ENCODE results near the gene REEP1. TPM values are rescaled to one million over a fixed set of nuclear protein-coding genes. Genes with fewer than 3 reads are reported as not detected.

The REEP1 gene
- total and polyA plus RNA-seq, 9 of the 15 experiments (the other 6 are each of a cell fraction or from before 2014, with no cell fraction given): 0.11 to 0.67 (median 0.13) TPM

DNA sequence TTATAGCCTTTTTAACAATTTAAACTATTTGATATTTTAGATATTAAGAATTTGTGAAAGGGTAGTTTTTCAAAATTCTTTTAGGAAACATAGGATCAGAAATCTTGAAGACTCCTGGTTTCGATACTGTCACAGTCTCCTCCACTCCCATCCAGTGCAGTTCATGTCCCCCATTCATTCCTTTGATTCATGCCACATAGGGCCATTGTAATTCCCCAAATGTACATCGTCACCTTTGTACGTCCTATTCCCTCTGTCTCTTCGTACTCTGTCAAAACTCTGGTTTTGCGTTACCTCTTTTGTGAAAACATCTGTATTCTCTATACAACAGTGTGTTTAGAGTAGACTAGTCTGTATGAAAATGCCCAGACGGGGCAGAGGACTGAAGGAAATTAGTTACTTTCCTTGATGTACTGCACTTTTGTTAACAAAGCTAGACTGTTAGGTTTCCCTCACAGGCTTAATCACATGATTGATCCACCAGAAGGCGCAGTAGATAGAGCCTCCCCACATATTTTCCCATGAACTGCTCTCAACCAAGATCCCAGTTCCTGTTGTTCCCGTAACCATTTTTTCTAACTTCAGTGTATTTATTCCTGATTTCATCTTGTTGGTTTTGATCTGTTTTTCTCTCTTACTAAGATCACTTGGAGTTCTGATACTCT, 135.6 kb downstream of the REEP1 start (continued):
- TF ChIP-seq, protein P1, sequence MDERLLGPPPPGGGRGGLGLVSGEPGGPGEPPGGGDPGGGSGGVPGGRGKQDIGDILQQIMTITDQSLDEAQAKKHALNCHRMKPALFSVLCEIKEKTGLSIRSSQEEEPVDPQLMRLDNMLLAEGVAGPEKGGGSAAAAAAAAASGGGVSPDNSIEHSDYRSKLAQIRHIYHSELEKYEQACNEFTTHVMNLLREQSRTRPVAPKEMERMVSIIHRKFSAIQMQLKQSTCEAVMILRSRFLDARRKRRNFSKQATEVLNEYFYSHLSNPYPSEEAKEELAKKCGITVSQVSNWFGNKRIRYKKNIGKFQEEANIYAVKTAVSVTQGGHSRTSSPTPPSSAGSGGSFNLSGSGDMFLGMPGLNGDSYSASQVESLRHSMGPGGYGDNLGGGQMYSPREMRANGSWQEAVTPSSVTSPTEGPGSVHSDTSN (CRISPR knock-in tag; IDR thresholded peaks at IDR 0.05; ENCODE audit: low read depth): no peak
- TF ChIP-seq, protein P1 (tag; conservative IDR thresholded peaks at IDR 0.05; ENCODE audit: low read depth): no peak
- TF ChIP-seq RCOR1 (IDR thresholded peaks at IDR 0.05; ENCODE audit: borderline replicate concordance in 1 of 2, low read depth in 2 of 2, low read length in 2 of 2) (0 out of 4 replicates have a peak, but pooled peaks of 1 of the 2 experiments have one; percentile 63), POLR3A (IDR thresholded peaks at IDR 0.05; ENCODE audit: borderline replicate concordance, extremely low read depth, insufficient read depth, insufficient read length) (no peak), ARNT (IDR thresholded peaks at IDR 0.05) (peak in 1 of 2 experiments; percentile 81; a peak in 1 of 4 replicates), ZFX (CRISPR knock-in tag; IDR thresholded peaks at IDR 0.05) (no peak), DPF2 (IDR thresholded peaks at IDR 0.05) (peak; percentile 66), POLR2G (IDR thresholded peaks at IDR 0.05; ENCODE audit: low read depth, low read length) (no peak), TRIM28 (IDR thresholded peaks at IDR 0.05) (no peak)
- TF ChIP-seq, protein P2, sequence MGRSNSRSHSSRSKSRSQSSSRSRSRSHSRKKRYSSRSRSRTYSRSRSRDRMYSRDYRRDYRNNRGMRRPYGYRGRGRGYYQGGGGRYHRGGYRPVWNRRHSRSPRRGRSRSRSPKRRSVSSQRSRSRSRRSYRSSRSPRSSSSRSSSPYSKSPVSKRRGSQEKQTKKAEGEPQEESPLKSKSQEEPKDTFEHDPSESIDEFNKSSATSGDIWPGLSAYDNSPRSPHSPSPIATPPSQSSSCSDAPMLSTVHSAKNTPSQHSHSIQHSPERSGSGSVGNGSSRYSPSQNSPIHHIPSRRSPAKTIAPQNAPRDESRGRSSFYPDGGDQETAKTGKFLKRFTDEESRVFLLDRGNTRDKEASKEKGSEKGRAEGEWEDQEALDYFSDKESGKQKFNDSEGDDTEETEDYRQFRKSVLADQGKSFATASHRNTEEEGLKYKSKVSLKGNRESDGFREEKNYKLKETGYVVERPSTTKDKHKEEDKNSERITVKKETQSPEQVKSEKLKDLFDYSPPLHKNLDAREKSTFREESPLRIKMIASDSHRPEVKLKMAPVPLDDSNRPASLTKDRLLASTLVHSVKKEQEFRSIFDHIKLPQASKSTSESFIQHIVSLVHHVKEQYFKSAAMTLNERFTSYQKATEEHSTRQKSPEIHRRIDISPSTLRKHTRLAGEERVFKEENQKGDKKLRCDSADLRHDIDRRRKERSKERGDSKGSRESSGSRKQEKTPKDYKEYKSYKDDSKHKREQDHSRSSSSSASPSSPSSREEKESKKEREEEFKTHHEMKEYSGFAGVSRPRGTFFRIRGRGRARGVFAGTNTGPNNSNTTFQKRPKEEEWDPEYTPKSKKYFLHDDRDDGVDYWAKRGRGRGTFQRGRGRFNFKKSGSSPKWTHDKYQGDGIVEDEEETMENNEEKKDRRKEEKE (IDR thresholded peaks at IDR 0.05; ENCODE audit: borderline replicate concordance in 1 of 2, control insufficient read depth in 1 of 2, low read depth in 2 of 2, low read length in 1 of 2): peak in 1 of 2 experiments; percentile 63; a peak in 1 of 4 replicates
- TF ChIP-seq, protein P3, sequence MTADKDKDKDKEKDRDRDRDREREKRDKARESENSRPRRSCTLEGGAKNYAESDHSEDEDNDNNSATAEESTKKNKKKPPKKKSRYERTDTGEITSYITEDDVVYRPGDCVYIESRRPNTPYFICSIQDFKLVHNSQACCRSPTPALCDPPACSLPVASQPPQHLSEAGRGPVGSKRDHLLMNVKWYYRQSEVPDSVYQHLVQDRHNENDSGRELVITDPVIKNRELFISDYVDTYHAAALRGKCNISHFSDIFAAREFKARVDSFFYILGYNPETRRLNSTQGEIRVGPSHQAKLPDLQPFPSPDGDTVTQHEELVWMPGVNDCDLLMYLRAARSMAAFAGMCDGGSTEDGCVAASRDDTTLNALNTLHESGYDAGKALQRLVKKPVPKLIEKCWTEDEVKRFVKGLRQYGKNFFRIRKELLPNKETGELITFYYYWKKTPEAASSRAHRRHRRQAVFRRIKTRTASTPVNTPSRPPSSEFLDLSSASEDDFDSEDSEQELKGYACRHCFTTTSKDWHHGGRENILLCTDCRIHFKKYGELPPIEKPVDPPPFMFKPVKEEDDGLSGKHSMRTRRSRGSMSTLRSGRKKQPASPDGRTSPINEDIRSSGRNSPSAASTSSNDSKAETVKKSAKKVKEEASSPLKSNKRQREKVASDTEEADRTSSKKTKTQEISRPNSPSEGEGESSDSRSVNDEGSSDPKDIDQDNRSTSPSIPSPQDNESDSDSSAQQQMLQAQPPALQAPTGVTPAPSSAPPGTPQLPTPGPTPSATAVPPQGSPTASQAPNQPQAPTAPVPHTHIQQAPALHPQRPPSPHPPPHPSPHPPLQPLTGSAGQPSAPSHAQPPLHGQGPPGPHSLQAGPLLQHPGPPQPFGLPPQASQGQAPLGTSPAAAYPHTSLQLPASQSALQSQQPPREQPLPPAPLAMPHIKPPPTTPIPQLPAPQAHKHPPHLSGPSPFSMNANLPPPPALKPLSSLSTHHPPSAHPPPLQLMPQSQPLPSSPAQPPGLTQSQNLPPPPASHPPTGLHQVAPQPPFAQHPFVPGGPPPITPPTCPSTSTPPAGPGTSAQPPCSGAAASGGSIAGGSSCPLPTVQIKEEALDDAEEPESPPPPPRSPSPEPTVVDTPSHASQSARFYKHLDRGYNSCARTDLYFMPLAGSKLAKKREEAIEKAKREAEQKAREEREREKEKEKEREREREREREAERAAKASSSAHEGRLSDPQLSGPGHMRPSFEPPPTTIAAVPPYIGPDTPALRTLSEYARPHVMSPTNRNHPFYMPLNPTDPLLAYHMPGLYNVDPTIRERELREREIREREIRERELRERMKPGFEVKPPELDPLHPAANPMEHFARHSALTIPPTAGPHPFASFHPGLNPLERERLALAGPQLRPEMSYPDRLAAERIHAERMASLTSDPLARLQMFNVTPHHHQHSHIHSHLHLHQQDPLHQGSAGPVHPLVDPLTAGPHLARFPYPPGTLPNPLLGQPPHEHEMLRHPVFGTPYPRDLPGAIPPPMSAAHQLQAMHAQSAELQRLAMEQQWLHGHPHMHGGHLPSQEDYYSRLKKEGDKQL (CRISPR knock-in tag; IDR thresholded peaks at IDR 0.05; ENCODE audit: borderline replicate concordance): no peak
- TF ChIP-seq, protein P4, sequence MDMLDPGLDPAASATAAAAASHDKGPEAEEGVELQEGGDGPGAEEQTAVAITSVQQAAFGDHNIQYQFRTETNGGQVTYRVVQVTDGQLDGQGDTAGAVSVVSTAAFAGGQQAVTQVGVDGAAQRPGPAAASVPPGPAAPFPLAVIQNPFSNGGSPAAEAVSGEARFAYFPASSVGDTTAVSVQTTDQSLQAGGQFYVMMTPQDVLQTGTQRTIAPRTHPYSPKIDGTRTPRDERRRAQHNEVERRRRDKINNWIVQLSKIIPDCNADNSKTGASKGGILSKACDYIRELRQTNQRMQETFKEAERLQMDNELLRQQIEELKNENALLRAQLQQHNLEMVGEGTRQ (CRISPR knock-in tag; IDR thresholded peaks at IDR 0.05): no peak
- TF ChIP-seq, protein P5, sequence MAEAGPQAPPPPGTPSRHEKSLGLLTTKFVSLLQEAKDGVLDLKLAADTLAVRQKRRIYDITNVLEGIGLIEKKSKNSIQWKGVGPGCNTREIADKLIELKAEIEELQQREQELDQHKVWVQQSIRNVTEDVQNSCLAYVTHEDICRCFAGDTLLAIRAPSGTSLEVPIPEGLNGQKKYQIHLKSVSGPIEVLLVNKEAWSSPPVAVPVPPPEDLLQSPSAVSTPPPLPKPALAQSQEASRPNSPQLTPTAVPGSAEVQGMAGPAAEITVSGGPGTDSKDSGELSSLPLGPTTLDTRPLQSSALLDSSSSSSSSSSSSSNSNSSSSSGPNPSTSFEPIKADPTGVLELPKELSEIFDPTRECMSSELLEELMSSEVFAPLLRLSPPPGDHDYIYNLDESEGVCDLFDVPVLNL (CRISPR knock-in tag; IDR thresholded peaks at IDR 0.05; ENCODE audit: low read depth): no peak
